HG03521 (cell line): Measurements from ENCODE around the gene SLX9.
"Not testable (repeated sequence)": the region's sequence is repeated elsewhere in the genome, so short reads cannot be mapped to it uniquely, and the experiment has no call there.

ENCODE experiments used
- ATAC-seq: cut with Tn5 transposase; IDR thresholded peaks from one replicate; pipeline ENCODE4 v1.9.1; 2021; ENCODE audit warnings: mild to moderate bottlenecking, moderate library complexity; ENCODE audit not compliant: unreplicated experiment

SLX9 gene

GRCh38 chr21:44914176-44914874 is 25.5 kb upstream of the SLX9 start:
- ATAC-seq, result no peak

- ATAC-seq, result no peak
Measured at GRCh38 chr21:44916965-44917364, 22.9 kb upstream of the SLX9 start.

GRCh38 chr21:44917446-44918106 is 22.3 kb upstream of the SLX9 start:
- no peak for ATAC-seq

- ATAC-seq, result no peak
Measured at GRCh38 chr21:44918107-44918470, 21.7 kb upstream of the SLX9 start.

- no peak for ATAC-seq
Measured at GRCh38 chr21:44918581-44919033, 21.2 kb upstream of the SLX9 start.

- no peak for ATAC-seq
Measured at GRCh38 chr21:44919111-44919912, 20.5 kb upstream of the SLX9 start.

- no peak for ATAC-seq
Measured at GRCh38 chr21:44919913-44920693, 19.7 kb upstream of the SLX9 start.

- no peak for ATAC-seq
Measured at GRCh38 chr21:44920694-44921604, 18.9 kb upstream of the SLX9 start, which contains the start of gene ITGB2. Gene ITGB2 (minus strand): TSS chr21:44920899. CDS start chr21:44910782, 10,117 bp downstream.

GRCh38 chr21:44921928-44922327 is 17.9 kb upstream of the SLX9 start:
- no peak for ATAC-seq

GRCh38 chr21:44923480-44924084 is 16.2 kb upstream of the SLX9 start:
- no peak for ATAC-seq

GRCh38 chr21:44924606-44925377 is 15.0 kb upstream of the SLX9 start:
- ATAC-seq, result no peak

- ATAC-seq, result no peak
Measured at GRCh38 chr21:44925378-44925755, 14.5 kb upstream of the SLX9 start.

GRCh38 chr21:44926331-44927101 is 13.3 kb upstream of the SLX9 start:
- ATAC-seq, result no peak

GRCh38 chr21:44927259-44927586 is 12.6 kb upstream of the SLX9 start:
- no peak for ATAC-seq

- no peak for ATAC-seq
Measured at GRCh38 chr21:44927587-44928461, 12.0 kb upstream of the SLX9 start.

GRCh38 chr21:44928500-44929241 is 11.2 kb upstream of the SLX9 start:
- ATAC-seq, result not testable (repeated sequence)
